ENCODE results near the gene MYO3B.

DNA sequence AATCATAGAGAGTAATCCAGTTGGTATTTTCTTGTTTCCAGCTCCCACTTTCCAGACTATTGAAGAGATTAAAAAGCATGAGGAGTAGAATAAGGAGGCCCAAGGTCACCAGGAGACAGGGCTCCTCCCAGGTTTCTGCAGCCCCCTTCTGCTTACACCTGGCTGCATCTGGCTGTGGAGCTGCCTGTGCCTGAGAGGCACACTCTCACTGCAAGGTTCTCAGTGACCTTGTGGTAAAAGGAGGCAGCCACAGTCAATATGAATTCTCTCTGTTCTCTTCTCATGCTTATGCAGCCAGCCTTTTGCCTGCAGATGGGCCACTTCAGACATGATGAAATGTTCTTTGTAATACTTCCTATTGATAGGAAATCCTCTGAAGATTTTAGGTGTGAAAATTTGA is 233.7 kb downstream of the MYO3B start:
- TF ChIP-seq POLR2A (IDR thresholded peaks at IDR 0.05; ENCODE audit: low read depth, low read length) (no peak), POLR2AphosphoS5 (IDR thresholded peaks at IDR 0.05; ENCODE audit: low read depth, low read length) (no peak)

All from GM12891 (cell line).